IMR-90 (cell line): ENCODE data around the gene RAC3. TPM values are rescaled to one million over a fixed set of nuclear protein-coding genes. Genes with fewer than 3 reads are reported as not detected.

Experiments
- ATAC-seq: fragments of 200-7000 bp; cut with Tn5 transposase; 2 replicates; pipeline ENCODE4 v1.9.1; 2020; ENCODE audit warnings: low read depth, mild to moderate bottlenecking, moderate library complexity
- BruUV-seq: library from RNA; stranded (reverse); fragments of 400-500 nt; replicated peaks from 2 replicates; lab custom pipeline; 2021; lab: Mats Ljungman, UMichigan
- CTCF ChIA-PET: fragments of 300-600 bp; formaldehyde crosslinking; extraction: SDS; loops from one replicate; lab custom pipeline; 2021; ENCODE audit warnings: antibody characterized with exemption; lab: Yijun Ruan, JAX
- POLR2A ChIA-PET: fragments of 300-600 bp; sonication (Branson Sonifier 250); formaldehyde crosslinking; loops from one replicate; lab custom pipeline; 2022; ENCODE audit warnings: antibody characterized with exemption; ENCODE audit not compliant: unreplicated experiment; lab: Charles Lee
- DNase-seq: peaks from one replicate; pipeline ENCODE4 v3.0.0; 2013
- H2AFZ ChIP-seq: replicated peaks from 2 replicates; pipeline ENCODE3; 2013; ENCODE audit warnings: low read length, mild to moderate bottlenecking; ENCODE audit not compliant: poor library complexity
- H2AK5ac ChIP-seq: 2 replicates; pipeline ENCODE4 v1.6.1; 2013; ENCODE audit warnings: low read depth, low read length, inconsistent platforms
- H2AK9ac ChIP-seq: replicated peaks from 2 replicates; pipeline ENCODE3; 2013; ENCODE audit warnings: mild to moderate bottlenecking, low read depth, low read length, moderate library complexity; ENCODE audit not compliant: poor library complexity
- H2BK120ac ChIP-seq: 2 replicates; pipeline ENCODE4 v1.6.1; 2013; ENCODE audit warnings: low read depth, low read length, inconsistent platforms
- H2BK15ac ChIP-seq: 3 replicates; pipeline ENCODE4 v1.6.1; 2013; ENCODE audit warnings: low read depth, low read length, inconsistent platforms
- H2BK20ac ChIP-seq: 2 replicates; pipeline ENCODE4 v1.6.1; 2013; ENCODE audit warnings: low read depth, mild to moderate bottlenecking, inconsistent platforms, low read length, moderate library complexity
- H2BK5ac ChIP-seq: 2 replicates; pipeline ENCODE4 v1.6.1; 2013; ENCODE audit warnings: mild to moderate bottlenecking, low read depth, low read length, inconsistent platforms; ENCODE audit not compliant: poor library complexity, severe bottlenecking
- H3K14ac ChIP-seq: replicated peaks from 2 replicates; pipeline ENCODE4 v1.6.1; 2013; ENCODE audit warnings: low read depth, low read length, inconsistent platforms
- H3K18ac ChIP-seq: 2 replicates; pipeline ENCODE4 v1.6.1; 2013; ENCODE audit warnings: low read depth, low read length, control low read depth
- H3K23ac ChIP-seq: 2 replicates; pipeline ENCODE4 v1.6.1; 2013; ENCODE audit warnings: low read depth, low read length, inconsistent platforms
- H3K27ac ChIP-seq: 2 replicates; pipeline ENCODE4 v1.5.1; 2013; ENCODE audit warnings: mild to moderate bottlenecking, control low read depth, low read length; ENCODE audit not compliant: insufficient read depth
- H3K27me3 ChIP-seq: 2 replicates; pipeline ENCODE4 v1.6.1; 2013; ENCODE audit warnings: low read length; ENCODE audit not compliant: control insufficient read depth, insufficient read depth
- H3K36me3 ChIP-seq: 2 replicates; pipeline ENCODE4 v1.6.1; 2013; ENCODE audit warnings: low read length, mixed read lengths; ENCODE audit not compliant: control insufficient read depth, insufficient read depth
- H3K4ac ChIP-seq: 2 replicates; pipeline ENCODE4 v1.6.1; 2013; ENCODE audit warnings: low read depth, low read length, inconsistent platforms
- H3K4me1 ChIP-seq: 2 replicates; pipeline ENCODE4 v1.6.1; 2013; ENCODE audit warnings: low read length, mixed read lengths; ENCODE audit not compliant: control insufficient read depth, insufficient read depth
- H3K4me2 ChIP-seq: 2 replicates; pipeline ENCODE4 v1.6.1; 2013; ENCODE audit warnings: low read depth, mild to moderate bottlenecking, control low read depth, low read length, moderate library complexity
- H3K4me3 ChIP-seq: 2 replicates; pipeline ENCODE4 v1.5.1; 2013; ENCODE audit warnings: low read depth, mild to moderate bottlenecking, control low read depth, low read length, moderate library complexity; ENCODE audit not compliant: insufficient read depth
- H3K56ac ChIP-seq: 2 replicates; pipeline ENCODE4 v1.6.1; 2013; ENCODE audit warnings: low read length, inconsistent platforms; ENCODE audit not compliant: insufficient read depth; ENCODE audit errors: extremely low read depth
- H3K79me1 ChIP-seq, 2 experiments: 2 replicates each; pipeline ENCODE4 v1.6.1; 2013; ENCODE audit warnings: low read length in 2 of 2, inconsistent platforms in 1 of 2, low read depth in 1 of 2
- H3K9ac ChIP-seq: 2 replicates; pipeline ENCODE4 v1.6.1; 2013; ENCODE audit warnings: low read depth, low read length, control low read depth
- H3K9me1 ChIP-seq: 2 replicates; pipeline ENCODE4 v1.6.1; 2013; ENCODE audit warnings: low read length, inconsistent platforms; ENCODE audit not compliant: insufficient read depth
- H3K9me3 ChIP-seq: 2 replicates; pipeline ENCODE4 v1.6.1; 2013; ENCODE audit warnings: low read length; ENCODE audit not compliant: control insufficient read depth, insufficient read depth
- H4K20me1 ChIP-seq: 2 replicates; pipeline ENCODE4 v1.6.1; 2013; ENCODE audit warnings: low read length, inconsistent platforms; ENCODE audit not compliant: insufficient read depth
- H4K5ac ChIP-seq: 2 replicates; pipeline ENCODE4 v1.6.1; 2013; ENCODE audit warnings: mild to moderate bottlenecking, low read depth, low read length, control low read depth
- H4K8ac ChIP-seq, 2 experiments: 2 replicates each; pipeline ENCODE4 v1.6.1; 2013; ENCODE audit warnings: low read depth in 2 of 2, low read length in 2 of 2, control low read depth in 1 of 2, inconsistent platforms in 1 of 2
- H4K91ac ChIP-seq: 2 replicates; pipeline ENCODE4 v1.6.1; 2013; ENCODE audit warnings: low read depth, low read length, inconsistent platforms; ENCODE audit not compliant: insufficient read depth
- CTCF ChIP-seq: conservative IDR thresholded peaks from 2 replicates; pipeline ENCODE4 v1.5.1; 2012; ENCODE audit warnings: mild to moderate bottlenecking, low read depth, low read length, improper control_type of control experiment
- POLR2A ChIP-seq: IDR thresholded peaks from 2 replicates; pipeline ENCODE4 v1.6.1; 2012; ENCODE audit warnings: mild to moderate bottlenecking, low read depth, low read length
- RAD21 ChIP-seq: IDR thresholded peaks from 2 replicates; pipeline ENCODE4 v1.6.1; 2012; ENCODE audit warnings: low read length, improper control_type of control experiment
- RFX5 ChIP-seq: IDR thresholded peaks from 2 replicates; pipeline ENCODE4 v1.8.0; 2012; ENCODE audit warnings: low read depth, mild to moderate bottlenecking, low read length, moderate library complexity
- SMC3 ChIP-seq: fragments of 150-350 bp; IDR thresholded peaks from 2 replicates; pipeline ENCODE4 v1.6.1; 2016; ENCODE audit warnings: low read depth, mild to moderate bottlenecking, antibody characterized with exemption, low read length, moderate library complexity
- USF2 ChIP-seq: fragments of 150-350 bp; IDR thresholded peaks from 2 replicates; pipeline ENCODE4 v1.6.1; 2017; ENCODE audit warnings: mild to moderate bottlenecking, antibody characterized with exemption, low read length, low read depth
- WGBS, 2 experiments: methylation state at CpG; one replicate each; pipeline versions ENCODE4 v1.1.5 to v1.1.7; 2013; ENCODE audit warnings: missing lambda C conversion rate in 2 of 2; ENCODE audit not compliant: insufficient read length in 1 of 2; ENCODE audit errors: extremely low coverage in 2 of 2; 5-methylcytosine and 5-hydroxymethylcytosine counted together
- dilution Hi-C: fragments of 300-500 bp; cut with HindIII; formaldehyde crosslinking; loops from one replicate; pipeline ENCODE4 v1.14.3; 2018; ENCODE audit warnings: low sequenced_read_pairs; ENCODE audit not compliant: unreplicated experiment
- in situ Hi-C: fragments of 300-500 bp; cut with MboI; formaldehyde crosslinking; loops from 3 replicates; pipeline ENCODE4 v1.14.3; 2019; ENCODE audit warnings: low sequenced_read_pairs, inconsistent platforms, mixed read lengths
- intact Hi-C: fragments of 100-400 bp; cut with micrococcal nuclease; formaldehyde crosslinking; loops from 2 replicates; pipeline ENCODE4 v1.10.0; 2022
- polyA plus RNA-seq, 3 experiments: library from polyadenylated mRNA; depleted of rRNA; stranded (reverse); fragments of >200 nt; gene quantifications; 2 replicates each; pipeline ENCODE4 v1.2.3, GENCODE V29; 2012; ENCODE audit warnings: low replicate concordance in 1 of 3
- total RNA-seq: library from RNA; depleted of rRNA; stranded (reverse); fragments of >200 nt; gene quantifications from 2 replicates; pipeline ENCODE4 v1.2.3, GENCODE V29; 2012

RAC3 gene
- total and polyA plus RNA-seq, 2 of the 4 experiments (the other 2 are of a cell fraction) = 5.7 to 23.4 TPM

GRCh38 chr17:82007495-82008257 lies 23.8 kb upstream of the RAC3 start:
- TF ChIP-seq CTCF (0 out of 2 replicates have a peak, but pooled peaks have one; percentile 10), RFX5 (no peak), POLR2A (no peak), RAD21 (no peak), USF2 (no peak), SMC3 (no peak)
- H3K4me1 ChIP-seq = peaks cover 27% of the 10 kb centered on the region
- no peaks in the 10 kb centered on the region for H3K9me3 ChIP-seq
- peaks cover 11 to 29% of the 10 kb centered on the region in 2 experiments; a peak in 3 of 4 replicates for H3K79me1 ChIP-seq
- H4K5ac ChIP-seq = no peak overlapping the region
- H4K91ac ChIP-seq = no peak overlapping the region
- H3K18ac ChIP-seq = no peak overlapping the region
- H3K9ac ChIP-seq = no peak overlapping the region
- no peak for ATAC-seq
- ChIA-PET POLR2A (no interaction called here), CTCF (no interaction called here)
- H2BK120ac ChIP-seq = no peak overlapping the region
- no peak overlapping the region for H2BK5ac ChIP-seq
- H3K27me3 ChIP-seq = no peaks in the 10 kb centered on the region
- H2BK20ac ChIP-seq = no peak overlapping the region
- peak overlapping the region; percentile 29; the same call in 1 of the 2 replicates for H2AK5ac ChIP-seq
- peak overlapping the region; percentile 95 for H2AK9ac ChIP-seq
- H4K20me1 ChIP-seq = peaks cover 3% of the 10 kb centered on the region; the same call in 1 of the 2 replicates
- no peak for DNase-seq
- no peak overlapping the region for H3K27ac ChIP-seq
- 71% methylated on average over 3 of the region's 30 CpGs; no CpG with 5 or more reads in 1 of the 2 experiments for WGBS, 2 experiments
- no peak overlapping the region for H4K8ac ChIP-seq
- H3K36me3 ChIP-seq = peaks cover 3% of the 10 kb centered on the region; the same call in 1 of the 2 replicates
- no peak overlapping the region for H3K4ac ChIP-seq
- dilution Hi-C loops (no loop called here), intact Hi-C loops (no loop called here), in situ Hi-C loops (no loop called here)
- H2AFZ ChIP-seq = no peak overlapping the region
- no peak overlapping the region for H3K4me2 ChIP-seq
- H3K23ac ChIP-seq = no peak overlapping the region
- H3K4me3 ChIP-seq = no peak overlapping the region
- H3K14ac ChIP-seq = no peak overlapping the region
- peaks cover 18% of the 10 kb centered on the region for H3K9me1 ChIP-seq
- H2BK15ac ChIP-seq = no peak overlapping the region
- no peak overlapping the region for H3K56ac ChIP-seq
- BruUV-seq = no TSS peak
